Stimulated activated CD4-positive, alpha-beta T cell treated with anti-CD3 and anti-CD28 coated beads, TNF-alpha, amount 100 ng/mL, for 48 hours (primary cell): ENCODE measurements around the gene SLX4IP.
"Not testable (repeated sequence)": the region's sequence is repeated elsewhere in the genome, so short reads cannot be mapped to it uniquely, and the experiment has no call there.

Source experiments
- DNase-seq, 3 donors: peaks; one replicate each; pipeline ENCODE4 v3.0.0-alpha.2; 2020; ENCODE audit warnings: low read depth in 3 of 3

SLX4IP gene

GRCh38 chr20:10573273-10573950 lies 138.3 kb downstream of the SLX4IP start:
- DNase-seq: no peak

DNA sequence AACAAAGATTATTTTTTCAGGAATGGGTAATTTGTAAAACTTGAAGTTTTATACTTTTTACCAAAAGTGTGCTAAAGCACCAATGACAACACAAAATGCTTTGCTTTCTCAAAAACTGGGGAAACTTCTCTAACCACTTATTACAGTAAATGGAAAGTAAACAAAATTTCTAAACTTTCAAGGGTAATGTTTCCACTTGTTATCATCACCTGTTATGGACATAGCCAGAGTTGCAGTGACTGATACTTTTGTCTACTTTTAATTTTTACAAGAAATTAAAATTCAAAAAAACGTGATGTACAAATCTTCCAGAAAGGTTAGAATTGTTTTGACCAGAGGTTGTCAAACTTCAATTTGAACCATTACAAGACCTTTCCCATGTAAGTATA lies 138.8 kb downstream of the SLX4IP start:
- no peak for DNase-seq

- no peak for DNase-seq
Measured at GRCh38 chr20:10576411-10577090, 141.4 kb downstream of the SLX4IP start.

- no peak for DNase-seq
Measured at GRCh38 chr20:10577648-10578047, 142.5 kb downstream of the SLX4IP start.

GRCh38 chr20:10578607-10579006 lies 143.5 kb downstream of the SLX4IP start:
- DNase-seq: no peak

GRCh38 chr20:10579942-10580341 lies 144.8 kb downstream of the SLX4IP start:
- DNase-seq: no peak

- DNase-seq: no peak
Measured at GRCh38 chr20:10580700-10581099, 145.6 kb downstream of the SLX4IP start.

DNA sequence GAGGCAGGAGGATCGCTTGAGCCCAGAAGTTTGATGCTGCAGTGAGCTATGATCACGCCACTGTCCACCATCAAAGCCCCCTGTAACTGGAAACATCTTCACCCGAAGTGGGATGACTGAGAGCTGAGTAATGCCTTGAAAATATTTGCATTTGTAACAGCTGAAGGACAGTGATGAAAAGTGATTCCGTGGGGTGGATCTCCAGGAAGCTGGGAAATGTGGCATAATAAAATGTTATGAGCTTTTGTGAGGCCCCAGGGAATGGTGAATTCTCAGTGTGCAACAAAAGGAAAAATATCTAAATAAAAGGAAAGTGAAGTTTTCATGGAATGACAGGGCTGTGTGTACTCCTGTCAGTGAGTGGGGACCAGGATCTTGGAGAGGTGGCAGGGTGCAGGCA lies 146.7 kb downstream of the SLX4IP start:
- DNase-seq: no peak

DNA sequence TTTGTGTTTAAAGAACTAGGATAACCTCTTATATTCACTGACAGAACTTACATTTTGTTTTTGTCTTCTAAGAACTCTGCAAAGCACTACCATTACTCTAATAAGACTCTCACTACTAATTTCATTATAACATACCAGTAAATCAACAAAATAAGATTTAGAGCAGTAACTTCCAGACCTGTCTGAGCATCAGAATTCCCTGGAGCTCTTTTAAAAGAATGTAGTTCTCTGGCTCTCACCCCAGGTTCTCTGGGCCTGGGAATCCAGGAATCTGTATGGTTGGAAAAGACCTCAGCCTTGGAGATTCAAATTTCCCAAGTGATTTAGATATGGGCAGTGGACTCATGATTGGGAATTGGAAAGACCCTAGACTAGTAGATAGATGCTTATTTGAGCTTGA lies 149.3 kb downstream of the SLX4IP start:
- DNase-seq: no peak

GRCh38 chr20:10585308-10585707 lies 150.2 kb downstream of the SLX4IP start:
- DNase-seq: no peak

GRCh38 chr20:10586296-10586695 lies 151.2 kb downstream of the SLX4IP start:
- DNase-seq: no peak

- not testable (repeated sequence) for DNase-seq
Measured at GRCh38 chr20:10590446-10590845, 155.3 kb downstream of the SLX4IP start.

- no peak for DNase-seq
Measured at GRCh38 chr20:10590950-10591671, 156.0 kb downstream of the SLX4IP start.

DNA sequence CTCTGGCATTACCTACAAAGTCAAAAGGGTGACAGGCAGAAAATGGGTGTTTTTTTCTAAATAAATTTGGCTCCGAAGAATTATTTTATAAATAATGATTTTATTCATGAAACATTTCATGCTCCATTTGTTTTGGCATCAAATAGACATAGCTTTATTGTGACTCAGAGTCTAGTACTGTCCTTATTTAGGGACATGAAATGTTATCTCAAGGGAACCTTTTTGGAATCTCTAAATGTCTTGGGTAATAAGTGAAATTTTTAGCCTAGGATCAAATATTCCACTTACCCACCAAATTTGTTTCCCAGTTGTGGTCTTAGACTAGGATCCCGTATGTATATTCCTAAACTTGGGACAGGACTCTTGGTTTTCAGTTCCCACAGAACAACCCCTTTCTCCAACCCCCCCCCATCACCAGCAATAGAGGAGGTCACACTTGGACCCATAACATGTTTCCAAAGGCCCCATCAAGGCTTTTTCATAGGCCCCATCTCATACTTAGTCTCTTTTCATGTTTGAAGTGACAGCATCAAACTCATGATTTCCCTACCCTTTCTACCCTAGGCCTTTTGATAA lies 156.9 kb downstream of the SLX4IP start:
- DNase-seq: no peak

- no peak for DNase-seq
Measured at GRCh38 chr20:10594296-10594868, 159.3 kb downstream of the SLX4IP start.

GRCh38 chr20:10595266-10595665 lies 160.2 kb downstream of the SLX4IP start:
- DNase-seq: no peak

GRCh38 chr20:10595985-10596384 lies 160.9 kb downstream of the SLX4IP start:
- no peak for DNase-seq

DNA sequence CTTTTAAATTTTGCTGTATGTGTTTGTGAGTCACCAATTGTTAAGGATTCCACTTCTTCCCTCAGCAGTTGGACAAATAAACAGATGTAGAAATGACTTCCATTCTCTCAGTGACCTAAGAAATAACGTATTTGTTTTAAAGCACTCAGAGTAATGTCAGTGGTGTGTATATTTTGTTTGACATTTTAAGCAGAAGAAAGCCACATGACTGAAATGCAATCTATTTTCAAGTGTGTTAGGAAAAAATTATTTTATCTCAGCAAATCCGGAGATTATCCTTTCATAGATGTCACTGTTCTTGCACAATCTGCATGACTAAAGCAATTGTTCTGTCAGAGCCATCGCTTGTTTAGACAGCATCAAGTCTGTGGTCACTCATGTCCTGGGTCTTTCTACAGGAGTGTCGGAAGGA lies 161.6 kb downstream of the SLX4IP start:
- no peak for DNase-seq

- no peak for DNase-seq
Measured at GRCh38 chr20:10597637-10598036, 162.5 kb downstream of the SLX4IP start.

DNA sequence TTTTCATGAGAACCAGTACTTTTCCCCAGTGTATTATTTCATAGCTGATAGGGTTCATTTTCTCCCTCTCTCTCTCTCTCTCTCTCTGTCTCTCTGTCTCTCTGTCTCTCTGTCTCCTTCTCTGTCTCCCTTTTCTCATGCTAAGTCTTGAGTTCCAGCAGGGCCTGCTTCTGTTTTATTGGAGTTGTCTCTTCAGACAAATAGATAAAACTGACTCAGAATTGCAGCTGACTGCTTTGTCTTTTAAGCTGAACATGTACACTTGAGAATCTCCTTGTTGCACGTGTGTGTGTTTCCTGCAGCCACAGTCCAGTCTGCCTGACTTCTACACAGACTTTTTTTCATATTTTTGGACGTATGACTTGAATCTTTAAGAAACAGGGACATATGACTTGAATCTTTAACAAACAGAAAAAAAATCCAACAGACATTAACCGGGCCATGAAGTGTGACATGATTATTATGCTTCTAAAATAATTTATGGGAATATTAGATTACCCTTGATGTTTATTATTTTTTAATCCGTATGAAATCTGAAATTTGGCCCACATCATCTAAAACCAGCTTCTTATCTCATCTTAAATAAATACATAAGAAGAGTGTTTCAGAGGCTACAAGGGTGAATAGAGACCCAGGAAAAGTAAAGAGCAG lies 167.2 kb downstream of the SLX4IP start:
- DNase-seq: no peak

DNA sequence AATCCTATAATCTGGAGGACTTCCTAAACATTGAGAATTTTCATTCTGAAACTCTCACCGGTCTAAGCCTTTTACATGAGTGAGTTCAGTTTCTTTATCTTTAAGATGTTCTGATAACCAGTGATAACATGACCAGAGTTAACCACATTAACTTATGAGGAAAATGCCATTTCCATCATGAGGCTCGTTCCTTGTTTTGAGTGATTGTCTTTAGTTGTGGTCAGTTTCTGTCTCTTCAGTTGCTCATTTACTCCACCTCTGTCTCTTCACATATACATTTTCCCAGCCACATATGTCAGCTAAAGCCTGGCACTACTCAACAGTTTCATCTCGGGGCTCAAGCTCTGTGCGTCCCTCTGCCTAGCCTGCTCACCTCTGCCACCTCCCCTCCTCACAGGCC lies 168.3 kb downstream of the SLX4IP start:
- DNase-seq: no peak
